ENCODE results near the gene SEPHS2.

The SEPHS2 gene

DNA sequence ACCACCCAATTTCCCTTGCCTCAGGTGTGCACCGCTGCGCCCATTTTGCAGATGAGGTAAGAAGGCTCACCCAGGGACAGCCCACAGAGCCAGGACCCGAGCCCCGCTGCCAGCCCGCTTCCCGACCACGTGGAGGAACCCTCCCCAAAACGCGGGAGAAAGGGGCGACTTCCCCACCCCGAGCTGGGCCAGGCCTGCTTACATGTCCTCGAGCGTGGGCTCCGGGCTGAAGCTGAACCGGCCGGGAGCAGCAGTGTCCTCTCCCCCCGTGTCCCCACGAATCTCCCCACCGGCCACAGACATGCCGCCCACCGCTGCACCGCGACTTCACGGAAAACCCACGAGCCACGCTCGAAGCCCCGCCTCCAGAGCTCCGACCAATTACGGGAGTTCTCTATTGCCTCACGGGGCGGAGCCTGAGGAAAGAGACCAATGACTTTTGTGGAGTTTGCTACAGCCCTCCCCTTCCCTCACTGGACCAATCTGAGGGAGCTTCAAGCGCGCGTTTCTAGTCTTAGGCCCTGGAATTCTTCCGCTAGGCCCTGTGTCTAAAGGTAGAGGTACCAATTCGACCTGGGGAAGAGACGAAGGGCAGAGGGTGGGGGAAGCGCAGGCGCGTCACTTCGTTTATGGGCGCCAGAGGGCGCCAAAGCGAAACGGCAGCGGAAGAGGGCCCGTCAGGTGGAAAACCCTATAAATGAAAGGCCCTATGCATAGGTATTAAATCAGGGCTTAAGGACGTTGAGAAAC is 15.8 kb downstream of the SEPHS2 start, which contains the start of gene DCTPP1:
DCTPP1 (minus strand) TSS at position 353 of the 750 bp plus-strand sequence; CDS start at position 303, 50 bp downstream.
- DNase-seq: peak; percentile 90
- Mint-ChIP-seq H3K9me3 (peaks cover 4% of the 10 kb centered on the region), H3K27ac (no peak within 1 kb of the TSS), H3K4me3 (no peak within 1 kb of the TSS), H3K36me3 (ENCODE audit: low read depth) (peaks cover 30% of the 10 kb centered on the region), H3K27me3 (ENCODE audit: low read depth, poor library complexity) (peaks cover 16% of the 10 kb centered on the region), H3K4me1 (peaks cover 19% of the 10 kb centered on the region)
- peak; percentile 73 for TF ChIP-seq CTCF (IDR thresholded peaks at IDR 0.05)

GRCh38 chr16:30429418-30429677 is 16.3 kb downstream of the SEPHS2 start:
- no peak overlapping the region for H3K27ac Mint-ChIP-seq
- peaks cover 19% of the 10 kb centered on the region for H3K4me1 Mint-ChIP-seq
- no peak for TF ChIP-seq CTCF (IDR thresholded peaks at IDR 0.05)
- peaks cover 35% of the 10 kb centered on the region for H3K36me3 Mint-ChIP-seq (ENCODE audit: low read depth)
- H3K27me3 Mint-ChIP-seq (ENCODE audit: low read depth, poor library complexity): peaks cover 15% of the 10 kb centered on the region
- DNase-seq: no peak
- H3K4me3 Mint-ChIP-seq: no peak overlapping the region
- peaks cover 4% of the 10 kb centered on the region for H3K9me3 Mint-ChIP-seq

DNA sequence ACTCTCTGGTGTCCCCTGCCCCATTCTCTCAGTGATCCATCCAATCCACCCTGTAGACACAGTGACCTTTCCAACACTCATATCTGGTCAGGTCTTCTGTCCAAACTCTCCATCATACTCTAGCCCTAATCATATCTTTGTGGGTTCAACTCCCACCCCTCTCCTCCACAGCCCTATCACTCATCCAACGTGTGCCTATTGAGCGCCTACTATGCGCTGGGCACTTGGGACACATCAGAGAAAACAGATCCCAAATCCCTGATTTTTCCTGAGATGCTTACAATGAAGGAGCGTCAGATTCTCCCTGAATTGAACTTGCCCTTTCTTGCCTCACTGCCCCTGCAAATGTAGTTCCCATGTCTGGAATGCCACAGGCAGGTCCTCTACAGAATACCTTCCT is 17.6 kb downstream of the SEPHS2 start:
- peak overlapping the region; percentile 53 for H3K4me3 Mint-ChIP-seq
- peaks cover 47% of the 10 kb centered on the region for H3K36me3 Mint-ChIP-seq (ENCODE audit: low read depth)
- H3K9me3 Mint-ChIP-seq: peaks cover 4% of the 10 kb centered on the region
- TF ChIP-seq CTCF (IDR thresholded peaks at IDR 0.05): no peak
- DNase-seq: no peak
- no peak overlapping the region for H3K27ac Mint-ChIP-seq
- H3K27me3 Mint-ChIP-seq (ENCODE audit: low read depth, poor library complexity): peaks cover 9% of the 10 kb centered on the region
- H3K4me1 Mint-ChIP-seq: peaks cover 14% of the 10 kb centered on the region

GRCh38 chr16:30421010-30421409 is 24.7 kb downstream of the SEPHS2 start:
- Mint-ChIP-seq H3K4me3 (no peak overlapping the region), H3K27me3 (ENCODE audit: low read depth, poor library complexity) (no peaks in the 10 kb centered on the region), H3K27ac (no peak overlapping the region), H3K36me3 (ENCODE audit: low read depth) (peaks cover 52% of the 10 kb centered on the region), H3K9me3 (no peaks in the 10 kb centered on the region), H3K4me1 (peaks cover 10% of the 10 kb centered on the region)
- no peak for TF ChIP-seq CTCF (IDR thresholded peaks at IDR 0.05)
- DNase-seq: no peak

DNA sequence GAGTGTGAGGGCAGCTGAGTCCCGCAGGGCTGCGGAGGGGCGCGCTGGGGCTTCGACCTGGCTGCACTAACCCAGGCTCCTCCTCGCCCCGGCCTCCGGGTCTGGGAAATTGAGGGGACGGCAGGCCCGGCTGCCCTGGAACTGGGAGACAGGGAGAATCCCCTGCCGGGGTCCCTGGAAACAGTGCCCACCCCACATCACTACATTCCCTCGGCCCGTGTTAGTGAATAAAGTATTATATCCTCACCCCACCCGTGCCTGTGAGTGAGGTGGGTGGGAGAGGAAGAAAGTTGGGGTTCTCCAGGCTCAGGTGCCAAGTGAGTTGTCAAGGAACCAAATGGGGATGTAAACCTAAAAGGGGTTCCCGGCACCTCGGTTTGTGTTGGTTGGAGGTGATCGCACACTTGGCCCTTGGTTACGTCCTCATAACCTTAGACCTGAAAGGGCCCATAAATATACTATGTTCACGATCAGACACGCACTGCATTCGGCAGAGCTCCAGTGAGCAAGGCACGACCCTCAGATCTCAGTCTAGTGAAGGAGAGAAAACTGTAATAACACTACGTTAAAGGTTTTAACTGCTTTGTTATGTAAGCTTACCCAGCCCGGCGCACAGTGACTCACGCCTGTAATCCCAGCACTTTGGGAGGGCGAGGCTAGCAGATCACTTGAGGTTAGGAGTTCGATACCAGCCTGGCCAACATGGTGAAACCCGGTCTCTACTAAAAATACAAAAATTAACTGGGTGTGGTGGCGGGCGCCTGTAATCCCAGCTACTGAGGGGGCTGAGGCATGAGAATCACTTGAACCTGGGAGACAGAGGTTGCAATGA is 27.1 kb downstream of the SEPHS2 start:
- Mint-ChIP-seq H3K27ac (no peak overlapping the region), H3K9me3 (no peaks in the 10 kb centered on the region), H3K4me1 (peaks cover 6% of the 10 kb centered on the region), H3K27me3 (ENCODE audit: low read depth, poor library complexity) (peaks cover 6% of the 10 kb centered on the region), H3K36me3 (ENCODE audit: low read depth) (peaks cover 49% of the 10 kb centered on the region), H3K4me3 (peak overlapping the region; percentile 63)
- no peak for DNase-seq
- TF ChIP-seq CTCF (IDR thresholded peaks at IDR 0.05): no peak

Measured in nephron progenitor cell (in vitro differentiated cells).